K562 (cell line): ENCODE measurements around the gene ZMYND8. TPM values are rescaled to one million over a fixed set of nuclear protein-coding genes. Genes with fewer than 3 reads are reported as not detected.
A peak's percentile ranks its signal among the peaks of the same experiment; 100 is the strongest.

Experiments
- ARID3B ChIP-seq: fragments of 250-450 bp; sonication (Bioruptor Pico); IDR thresholded peaks from 2 replicates; pipeline ENCODE4 v1.4.0; 2020; ENCODE audit warnings: borderline replicate concordance
- C11orf30 ChIP-seq: fragments of 450-650 bp; IDR thresholded peaks from 2 replicates; pipeline ENCODE4 v1.6.1; 2016; ENCODE audit warnings: low read depth, mild to moderate bottlenecking
- CUX1 ChIP-seq: fragments of 200-800 bp; sonication (Bioruptor generic); IDR thresholded peaks from 2 replicates; pipeline ENCODE4 v1.6.1; 2016; ENCODE audit warnings: missing genetic modification characterization, missing compliant biosample characterization
- DNMT1 ChIP-seq: fragments of 450-650 bp; IDR thresholded peaks from 2 replicates; pipeline ENCODE4 v1.6.1; 2016; ENCODE audit warnings: antibody characterized with exemption, mild to moderate bottlenecking
- ESRRA ChIP-seq: fragments of 450-650 bp; IDR thresholded peaks from 2 replicates; pipeline ENCODE4 v1.6.1; 2014; ENCODE audit warnings: low read depth, mild to moderate bottlenecking, moderate library complexity, borderline replicate concordance
- ETV1 ChIP-seq: fragments of 450-650 bp; conservative IDR thresholded peaks from 2 replicates; pipeline ENCODE4 v1.6.1; 2016; ENCODE audit warnings: missing genetic modification characterization, control low read depth, low read depth, missing compliant biosample characterization
- HDAC1 ChIP-seq, 2 experiments: fragments of 450-650 bp; IDR thresholded peaks; 2 replicates each; pipeline ENCODE4 v1.6.1; 2016 to 2017; ENCODE audit warnings: inconsistent platforms in 1 of 2, mild to moderate bottlenecking in 1 of 2, moderate library complexity in 1 of 2
- KAT7 ChIP-seq: sonication (generic); formaldehyde crosslinking; IDR thresholded peaks from 2 replicates; pipeline ENCODE4 v1.8.0; 2022; ENCODE audit warnings: missing genetic modification reagents, mild to moderate bottlenecking, borderline replicate concordance
- KDM2B ChIP-seq: fragments of 250-450 bp; sonication (Bioruptor Pico); IDR thresholded peaks from 2 replicates; pipeline ENCODE4 v1.8.0; 2021; ENCODE audit warnings: mild to moderate bottlenecking, moderate library complexity
- MCM3 ChIP-seq: fragments of 450-650 bp; IDR thresholded peaks from 2 replicates; pipeline ENCODE4 v1.6.1; 2016
- NR2C2 ChIP-seq, 2 experiments: fragments of 200-800 bp in 1 of 2; sonication (Bioruptor generic) in 1 of 2; sonication (generic) in 1 of 2; formaldehyde crosslinking in 1 of 2; IDR thresholded peaks; 2 replicates each; pipeline versions ENCODE4 v1.6.1 to v1.8.0; 2016 to 2022; ENCODE audit warnings: mild to moderate bottlenecking in 1 of 2, missing compliant biosample characterization in 1 of 2, missing genetic modification characterization in 1 of 2, missing genetic modification reagents in 1 of 2
- PTBP1 ChIP-seq: fragments of 200-400 bp; formaldehyde crosslinking; IDR thresholded peaks from 2 replicates; pipeline ENCODE4 v1.6.1; 2017; ENCODE audit warnings: low read depth, low read length
- TEAD4 ChIP-seq, 2 experiments: sonication (generic) in 1 of 2; formaldehyde crosslinking in 1 of 2; IDR thresholded peaks; 2 replicates each; pipeline versions ENCODE4 v1.6.1 to v1.8.0; 2012 to 2022; ENCODE audit warnings: borderline replicate concordance in 1 of 2, inconsistent platforms in 1 of 2, low read length in 1 of 2, mild to moderate bottlenecking in 1 of 2, missing genetic modification reagents in 1 of 2
- ZNF140 ChIP-seq: fragments of 250-450 bp; sonication (Bioruptor Pico); IDR thresholded peaks from 2 replicates; pipeline ENCODE4 v1.8.0; 2021; ENCODE audit warnings: moderate library complexity, mild to moderate bottlenecking, inconsistent platforms
- ZNF395 ChIP-seq: fragments of 200-800 bp; sonication (Bioruptor generic); IDR thresholded peaks from 2 replicates; pipeline ENCODE4 v1.6.1; 2017; ENCODE audit warnings: missing genetic modification characterization, missing compliant biosample characterization
- ZNF449 ChIP-seq: fragments of 250-450 bp; sonication (Bioruptor Pico); IDR thresholded peaks from 2 replicates; pipeline ENCODE4 v1.8.0; 2022; ENCODE audit warnings: moderate library complexity, mild to moderate bottlenecking, inconsistent platforms
- polyA plus RNA-seq, 8 experiments: library from polyadenylated mRNA; depleted of rRNA in 4 of 8; stranded (reverse) in 5 of 8; unstranded in 3 of 8; fragments of >200 nt; fragmentation: Nextera tagmentation in 2 of 8; fragmentation: Illumina TruSeq in 1 of 8; extraction: Ambion mirVana in 2 of 8; extraction: Trizol in 1 of 8; gene quantifications; 2 replicates each; pipeline versions ENCODE4 v1.2.1 to v1.2.3, GENCODE V29; 2011 to 2014; ENCODE audit warnings: inconsistent platforms in 1 of 8, missing spikeins in 1 of 8
- total RNA-seq, 7 experiments: library from RNA; depleted of rRNA in 6 of 7; stranded (reverse); fragments of >200 nt in 6 of 7; fragmentation: Illumina TruSeq in 2 of 7; extraction: Trizol in 2 of 7; gene quantifications; 2 replicates each; pipeline versions ENCODE4 v1.2.1 to v1.2.3, GENCODE V29; 2011 to 2021; ENCODE audit warnings: low replicate concordance in 1 of 7

Gene ZMYND8
- total and polyA plus RNA-seq, 9 of the 15 experiments (the other 6 are each of a cell fraction or from before 2014, with no cell fraction given): 31.8 to 148 (median 71.9) TPM

- TF ChIP-seq ARID3B (CRISPR knock-in tag) (no peak), ESRRA (peak; percentile 78; the same call in 1 of the 2 replicates), ZNF395 (CRISPR knock-in tag) (peak; percentile 63), KAT7 (CRISPR knock-in tag) (peak; percentile 30; the same call in 1 of the 2 replicates), ETV1 (tag) (peak; percentile 84), KDM2B (no peak), TEAD4 (IDR thresholded peaks at IDR 0.05; ENCODE audit: low read length) (peak; percentile 87), TEAD4 (CRISPR knock-in tag; IDR thresholded peaks at IDR 0.05; ENCODE audit: borderline replicate concordance) (no peak), C11orf30 (no peak), ZNF449 (no peak), NR2C2 (CRISPR knock-in tag; IDR thresholded peaks at IDR 0.05) (no peak), NR2C2 (tag; IDR thresholded peaks at IDR 0.05) (no peak; the same call in 1 of the 2 replicates), HDAC1 (IDR thresholded peaks at IDR 0.05) (peak; percentile 35 to 63; a peak in 2 of 4 replicates), DNMT1 (no peak), MCM3 (no peak), PTBP1 (no peak), ZNF140 (CRISPR knock-in tag) (no peak), CUX1 (CRISPR knock-in tag) (no peak; the same call in 1 of the 2 replicates)
Observed at GRCh38 chr20:47365023-47365764, 8.7 kb upstream of the ZMYND8 start (continued).
